K562 (cell line): ENCODE measurements around the gene LRP3. TPM values are rescaled to one million over a fixed set of nuclear protein-coding genes. Genes with fewer than 3 reads are reported as not detected.

Experiments used
- ATAC-seq: fragments of 200-7000 bp; cut with Tn5 transposase; 3 replicates; pipeline ENCODE4 v1.9.1; 2020; ENCODE audit warnings: moderate library complexity
- BruUV-seq: library from RNA; stranded (reverse); fragments of 400-500 nt; replicated peaks from 2 replicates; lab custom pipeline; 2021; lab: Mats Ljungman, UMichigan
- CTCF ChIA-PET: fragments of 300-600 bp; formaldehyde crosslinking; extraction: SDS; loops from one replicate; lab custom pipeline; 2021; ENCODE audit warnings: low intra/inter-chr PET ratio; lab: Yijun Ruan, JAX
- POLR2A ChIA-PET: fragments of 300-600, 350-650 bp; sonication (Branson Sonifier 250); formaldehyde crosslinking; extraction: SDS; loops from one replicate; lab custom pipeline; 2021; ENCODE audit warnings: antibody characterized with exemption, inconsistent platforms; lab: Yijun Ruan, JAX
- DNase-seq, 4 experiments: peaks; one replicate each; pipeline versions ENCODE4 v3.0.0 to v3.0.0-alpha.2; 2011 to 2018; ENCODE audit warnings: low spot score in 3 of 4, mixed read lengths in 3 of 4; ENCODE audit errors: extremely low read depth in 1 of 4
- FAIRE-seq: peaks from 2 replicates; lab custom pipeline; 2011; peaks lifted over from hg19 to GRCh38; lab: Jason Lieb, UNC
- H2AFZ ChIP-seq: 2 replicates; pipeline ENCODE4 v1.6.0; 2011; ENCODE audit warnings: low read depth, low read length, control low read depth, inconsistent platforms
- H3K27ac ChIP-seq: fragments of 200-600 bp; 3 replicates; pipeline ENCODE4 v1.8.0; 2011; ENCODE audit warnings: low read depth, mild to moderate bottlenecking, control low read depth, inconsistent platforms, low read length, moderate library complexity, mixed read lengths; ENCODE audit errors: extremely low read depth
- H3K27me3 ChIP-seq, 2 experiments: fragments of 300-600 bp in 1 of 2; 2 replicates in 1 of 2; 3 replicates in 1 of 2; pipeline versions ENCODE4 v1.6.0 to v1.8.0; 2011; ENCODE audit warnings: inconsistent platforms in 2 of 2, low read length in 2 of 2, mild to moderate bottlenecking in 1 of 2, mixed read lengths in 1 of 2, moderate library complexity in 1 of 2; ENCODE audit not compliant: control insufficient read depth in 2 of 2, insufficient read depth in 2 of 2
- H3K36me3 ChIP-seq: fragments of 300-600 bp; 3 replicates; pipeline ENCODE4 v1.8.0; 2011; ENCODE audit warnings: mild to moderate bottlenecking, low read length, inconsistent platforms; ENCODE audit not compliant: control insufficient read depth, insufficient read depth
- H3K4me1 ChIP-seq, 2 experiments: fragments of 200-600 bp in 1 of 2; replicated peaks in 1 of 2; 2 replicates in 1 of 2; 3 replicates in 1 of 2; pipeline versions ENCODE4 v1.5.1 to v1.8.0; 2011; ENCODE audit warnings: inconsistent platforms in 2 of 2, low read length in 2 of 2, mild to moderate bottlenecking in 1 of 2, mixed read lengths in 1 of 2, moderate library complexity in 1 of 2; ENCODE audit not compliant: control insufficient read depth in 2 of 2, insufficient read depth in 2 of 2
- H3K4me2 ChIP-seq: 2 replicates; pipeline ENCODE4 v1.6.1; 2011; ENCODE audit warnings: low read length, control low read depth, inconsistent platforms, mixed read lengths; ENCODE audit not compliant: insufficient read depth
- H3K4me3 ChIP-seq: fragments of 200-600 bp; sonication (generic), shearing (Covaris generic); 2 replicates; pipeline ENCODE4 v1.5.1; 2016; ENCODE audit warnings: control low read depth, inconsistent platforms
- H3K79me2 ChIP-seq: fragments of 200-600 bp; 3 replicates; pipeline ENCODE4 v1.8.0; 2011; ENCODE audit warnings: low read length, inconsistent platforms; ENCODE audit not compliant: control insufficient read depth, insufficient read depth
- H3K9ac ChIP-seq, 2 experiments: 2 replicates each; pipeline versions ENCODE4 v1.6.0 to v1.6.1; 2011; ENCODE audit warnings: low read depth in 2 of 2, low read length in 2 of 2, control low read depth in 1 of 2, inconsistent platforms in 1 of 2, mild to moderate bottlenecking in 1 of 2, mixed read lengths in 1 of 2; ENCODE audit not compliant: insufficient read depth in 1 of 2
- H3K9me1 ChIP-seq: one replicate; pipeline ENCODE4 v1.6.0; 2011; ENCODE audit warnings: inconsistent platforms, mild to moderate bottlenecking, low read length, moderate library complexity; ENCODE audit not compliant: control insufficient read depth, insufficient read depth
- H3K9me3 ChIP-seq: replicated peaks from 2 replicates; pipeline ENCODE4 v1.5.1; 2011; ENCODE audit warnings: low read depth, low read length, inconsistent platforms; ENCODE audit not compliant: control insufficient read depth, insufficient read depth
- H4K20me1 ChIP-seq: replicated peaks from 2 replicates; pipeline ENCODE4 v1.6.1; 2011; ENCODE audit warnings: low read length, inconsistent platforms, mixed read lengths; ENCODE audit not compliant: control insufficient read depth, insufficient read depth
- NFE2L1 ChIP-seq: fragments of 450-650 bp; IDR thresholded peaks from 2 replicates; pipeline ENCODE4 v1.6.1; 2016; ENCODE audit warnings: missing genetic modification characterization, low read depth, mild to moderate bottlenecking, missing compliant biosample characterization, moderate library complexity, borderline replicate concordance
- RFX7 ChIP-seq: fragments of 250-450 bp; sonication (Bioruptor Pico); IDR thresholded peaks from 2 replicates; pipeline ENCODE4 v1.5.1; 2021; ENCODE audit warnings: mild to moderate bottlenecking
- SRF ChIP-seq, 2 experiments: fragments of 250-450, 450-650 bp in 1 of 2; sonication (Bioruptor Pico) in 1 of 2; sonication (generic) in 1 of 2; formaldehyde crosslinking; IDR thresholded peaks; 2 replicates each; pipeline versions ENCODE4 v1.5.0 to v1.5.1; 2020 to 2022; ENCODE audit warnings: mild to moderate bottlenecking in 1 of 2, missing genetic modification reagents in 1 of 2
- STAG1 ChIP-seq: sonication (generic); formaldehyde crosslinking; IDR thresholded peaks from 2 replicates; pipeline ENCODE4 v1.5.0; 2020; ENCODE audit warnings: missing genetic modification reagents, borderline replicate concordance
- THRA ChIP-seq: fragments of 450-650 bp; IDR thresholded peaks from 2 replicates; pipeline ENCODE4 v1.6.1; 2017; ENCODE audit warnings: mild to moderate bottlenecking, moderate library complexity
- ZNF121 ChIP-seq: sonication (generic); formaldehyde crosslinking; conservative IDR thresholded peaks from 2 replicates; pipeline ENCODE4 v1.8.0; 2022; ENCODE audit warnings: missing genetic modification reagents
- ZNF436 ChIP-seq: fragments of 250-450, 450-650 bp; sonication (Bioruptor Pico); formaldehyde crosslinking; IDR thresholded peaks from 2 replicates; pipeline ENCODE4 v1.7.0; 2020; ENCODE audit warnings: mild to moderate bottlenecking
- ZNF561 ChIP-seq: fragments of 450-650 bp; formaldehyde crosslinking; conservative IDR thresholded peaks from 2 replicates; pipeline ENCODE4 v1.4.0; 2020; ENCODE audit warnings: mild to moderate bottlenecking, moderate library complexity
- ZNF655 ChIP-seq: fragments of 250-450 bp; sonication (Bioruptor Pico); IDR thresholded peaks from 2 replicates; pipeline ENCODE4 v1.5.0; 2021
- ZNF75A ChIP-seq: fragments of 450-650 bp; formaldehyde crosslinking; IDR thresholded peaks from 2 replicates; pipeline ENCODE4 v1.4.0; 2020; ENCODE audit warnings: mild to moderate bottlenecking
- WGBS: fragments of 100-300 bp; shearing (Covaris generic); methylation state at CpG from one replicate; pipeline ENCODE4 v1.1.6; 2016; ENCODE audit warnings: low coverage, mixed read lengths; ENCODE audit not compliant: insufficient coverage; ENCODE audit errors: missing lambda C conversion rate; 5-methylcytosine and 5-hydroxymethylcytosine counted together
- in situ Hi-C: fragments of 300-500 bp; cut with MboI; formaldehyde crosslinking; loops from 4 replicates; pipeline ENCODE4 v1.15.0; 2018; ENCODE audit warnings: inconsistent platforms, mixed read lengths
- intact Hi-C: fragments of 100-400 bp; cut with micrococcal nuclease; formaldehyde crosslinking; loops from 2 replicates; pipeline ENCODE4 v1.14.2; 2022
- polyA plus RNA-seq, 8 experiments: library from polyadenylated mRNA; depleted of rRNA in 4 of 8; stranded (reverse) in 5 of 8; unstranded in 3 of 8; fragments of >200 nt; fragmentation: Nextera tagmentation in 2 of 8; fragmentation: Illumina TruSeq in 1 of 8; extraction: Ambion mirVana in 2 of 8; extraction: Trizol in 1 of 8; gene quantifications; 2 replicates each; pipeline versions ENCODE4 v1.2.1 to v1.2.3, GENCODE V29; 2011 to 2014; ENCODE audit warnings: inconsistent platforms in 1 of 8, missing spikeins in 1 of 8
- total RNA-seq, 7 experiments: library from RNA; depleted of rRNA in 6 of 7; stranded (reverse); fragments of >200 nt in 6 of 7; fragmentation: Illumina TruSeq in 2 of 7; extraction: Trizol in 2 of 7; gene quantifications; 2 replicates each; pipeline versions ENCODE4 v1.2.1 to v1.2.3, GENCODE V29; 2011 to 2021; ENCODE audit warnings: low replicate concordance in 1 of 7

Gene LRP3
- total and polyA plus RNA-seq, 9 of the 15 experiments (the other 6 are each of a cell fraction or from before 2014, with no cell fraction given) = 0.29 TPM; not detected in 8

GRCh38 chr19:33251526-33252090 is 57.5 kb downstream of the LRP3 start (continued):
- TF ChIP-seq NFE2L1 (tag) (no peak), ZNF436 (CRISPR knock-in tag) (no peak), ZNF561 (CRISPR knock-in tag) (no peak), ZNF655 (CRISPR knock-in tag) (no peak), RFX7 (CRISPR knock-in tag) (no peak), ZNF75A (CRISPR knock-in tag) (no peak), STAG1 (no peak), SRF (CRISPR knock-in tag; IDR thresholded peaks at IDR 0.05) (no peak)

GRCh38 chr19:33252418-33252962 is 58.4 kb downstream of the LRP3 start:
- Histone ChIP-seq H3K36me3 (no peaks in the 10 kb centered on the region), H3K9ac (no peak overlapping the region), H3K27ac (no peak overlapping the region), H2AFZ (no peak overlapping the region), H3K4me1 (peaks cover 0 to 19% of the 10 kb centered on the region in 2 experiments; a peak in 2 of 5 replicates), H3K27me3 (peaks cover 2 to 36% of the 10 kb centered on the region in 2 experiments; a peak in 2 of 5 replicates), H3K9me1 (no peaks in the 10 kb centered on the region), H3K9me3 (peaks cover 3% of the 10 kb centered on the region; the same call in 1 of the 2 replicates), H3K4me3 (no peak overlapping the region), H3K79me2 (no peaks in the 10 kb centered on the region), H3K4me2 (no peak overlapping the region), H4K20me1 (no peaks in the 10 kb centered on the region)
- in situ Hi-C loops (no loop called here), intact Hi-C loops (no loop called here)
- CTCF ChIA-PET = interaction anchor here (0.9 kb wide), 1 partner anchor 31 kb away, joined by 3 read pairs; no protein-coding TSS in a partner anchor
- TF ChIP-seq THRA (no peak), ZNF121 (CRISPR knock-in tag) (peak; percentile 39; the same call in 1 of the 2 replicates)
- no peak for ATAC-seq
- 0% methylated on average over 4 of the region's 4 CpGs for WGBS
- DNase-seq = no peak
- no TSS peak for BruUV-seq
- no peak for FAIRE-seq
- POLR2A ChIA-PET = interaction anchor here (0.7 kb wide), 1 partner anchor 415 kb away, joined by 4 read pairs; no protein-coding TSS in a partner anchor
